GM12865 (cell line): ENCODE measurements around the gene CCNJL.

Experiments used
- DNase-seq: peaks from one replicate; pipeline ENCODE4 v3.0.0; 2010; ENCODE audit warnings: low read depth
- H3K4me3 ChIP-seq: 2 replicates; pipeline ENCODE4 v1.5.1; 2011; ENCODE audit warnings: mild to moderate bottlenecking, low read depth, low read length, control low read depth
- CTCF ChIP-seq: IDR thresholded peaks from 2 replicates; pipeline ENCODE4 v1.5.1; 2011; ENCODE audit warnings: low read length, control low read depth, low read depth, inconsistent platforms; ENCODE audit not compliant: insufficient read depth; ENCODE audit errors: missing control alignments

CCNJL gene

GRCh38 chr5:160268121-160268520, 44.2 kb downstream of the CCNJL start:
- TF ChIP-seq CTCF = no peak
- DNase-seq = no peak
- H3K4me3 ChIP-seq = no peak overlapping the region

DNA sequence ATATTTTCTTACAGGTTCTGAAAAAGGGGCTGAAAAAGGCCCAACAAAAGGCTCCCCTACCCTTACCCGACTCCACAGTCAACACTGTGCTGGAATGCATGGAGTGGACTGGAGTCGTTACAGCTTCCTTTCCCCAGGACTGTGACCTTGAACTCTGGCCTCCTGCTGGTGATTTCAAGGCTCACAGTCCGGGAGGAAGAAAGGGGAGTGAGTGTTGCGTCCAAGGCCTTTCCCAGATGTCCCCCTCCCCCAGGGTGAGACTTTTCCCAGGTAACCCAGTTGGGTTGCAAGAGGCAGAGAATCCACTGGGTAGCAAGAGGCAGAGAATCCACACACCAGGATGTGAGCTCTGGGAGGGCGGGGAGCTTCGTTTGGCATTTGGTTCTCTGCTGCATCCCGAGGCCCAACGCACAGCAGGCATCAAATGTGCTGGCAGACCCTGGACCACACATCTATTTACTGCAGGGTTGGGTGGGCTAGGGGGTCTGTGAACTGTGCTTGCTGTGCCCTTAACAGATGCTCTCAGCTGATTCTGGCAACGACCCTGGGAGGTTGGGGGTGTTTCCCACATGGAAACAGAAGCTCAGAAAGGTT, 45.5 kb downstream of the CCNJL start:
- DNase-seq = no peak
- H3K4me3 ChIP-seq = no peak overlapping the region
- no peak for TF ChIP-seq CTCF

- no peak overlapping the region for H3K4me3 ChIP-seq
- no peak for DNase-seq
- no peak for TF ChIP-seq CTCF
Measured at GRCh38 chr5:160266044-160266443, 46.3 kb downstream of the CCNJL start.

GRCh38 chr5:160263326-160263855, 49.0 kb downstream of the CCNJL start:
- no peak overlapping the region for H3K4me3 ChIP-seq
- no peak for DNase-seq
- no peak for TF ChIP-seq CTCF

GRCh38 chr5:160262151-160263074, 50.0 kb downstream of the CCNJL start:
- no peak for TF ChIP-seq CTCF
- no peak overlapping the region for H3K4me3 ChIP-seq
- peak; percentile 16 for DNase-seq

GRCh38 chr5:160260881-160261815, 51.2 kb downstream of the CCNJL start:
- H3K4me3 ChIP-seq = no peak overlapping the region
- TF ChIP-seq CTCF = no peak
- peak; percentile 64 for DNase-seq
